ENCODE results near the gene SLC5A2.

Gene SLC5A2

GRCh38 chr16:31483081-31483480 is at the start of gene SLC5A2:
Gene SLC5A2, plus strand, starts transcription at chr16:31483123. Its CDS starts 14 bp downstream, at chr16:31483137.
- H4K20me1 ChIP-seq (ENCODE audit: control insufficient read depth, insufficient read depth, low read depth, low read length), result no peaks in the 10 kb centered on the region
- H3K36me3 ChIP-seq (ENCODE audit: control insufficient read depth, low read length), result no peaks in the 10 kb centered on the region
- peaks cover 25% of the 10 kb centered on the region for H3K27me3 ChIP-seq (ENCODE audit: control insufficient read depth, low read length)
- no peaks in the 10 kb centered on the region for H3K79me2 ChIP-seq (ENCODE audit: control insufficient read depth, low read length)
- no peak for TF ChIP-seq EZH2phosphoT487 (IDR thresholded peaks at IDR 0.05; ENCODE audit: borderline replicate concordance, low read length)
- TF ChIP-seq, protein P1, sequence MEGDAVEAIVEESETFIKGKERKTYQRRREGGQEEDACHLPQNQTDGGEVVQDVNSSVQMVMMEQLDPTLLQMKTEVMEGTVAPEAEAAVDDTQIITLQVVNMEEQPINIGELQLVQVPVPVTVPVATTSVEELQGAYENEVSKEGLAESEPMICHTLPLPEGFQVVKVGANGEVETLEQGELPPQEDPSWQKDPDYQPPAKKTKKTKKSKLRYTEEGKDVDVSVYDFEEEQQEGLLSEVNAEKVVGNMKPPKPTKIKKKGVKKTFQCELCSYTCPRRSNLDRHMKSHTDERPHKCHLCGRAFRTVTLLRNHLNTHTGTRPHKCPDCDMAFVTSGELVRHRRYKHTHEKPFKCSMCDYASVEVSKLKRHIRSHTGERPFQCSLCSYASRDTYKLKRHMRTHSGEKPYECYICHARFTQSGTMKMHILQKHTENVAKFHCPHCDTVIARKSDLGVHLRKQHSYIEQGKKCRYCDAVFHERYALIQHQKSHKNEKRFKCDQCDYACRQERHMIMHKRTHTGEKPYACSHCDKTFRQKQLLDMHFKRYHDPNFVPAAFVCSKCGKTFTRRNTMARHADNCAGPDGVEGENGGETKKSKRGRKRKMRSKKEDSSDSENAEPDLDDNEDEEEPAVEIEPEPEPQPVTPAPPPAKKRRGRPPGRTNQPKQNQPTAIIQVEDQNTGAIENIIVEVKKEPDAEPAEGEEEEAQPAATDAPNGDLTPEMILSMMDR (IDR thresholded peaks at IDR 0.05; ENCODE audit: low read depth, low read length, poor library complexity, severe bottlenecking), result no peak
- no peak within 1 kb of the TSS for H3K4me3 ChIP-seq (ENCODE audit: low read length)
- peaks cover 7% of the 10 kb centered on the region for H3K4me1 ChIP-seq (ENCODE audit: control insufficient read depth, low read length)
- no peak within 1 kb of the TSS for H3K4me2 ChIP-seq (ENCODE audit: low read length)
- H3K9me2 ChIP-seq (replicated peaks; ENCODE audit: control insufficient read depth, low read length), result no peaks in the 10 kb centered on the region
- no peaks in the 10 kb centered on the region for H3K9me3 ChIP-seq (ENCODE audit: control insufficient read depth, insufficient read depth, low read length)
- H3F3A ChIP-seq (ENCODE audit: control insufficient read depth, insufficient read depth), result no peaks in the 10 kb centered on the region
- no peak within 1 kb of the TSS for H3K27ac ChIP-seq (ENCODE audit: low read depth, low read length)

DNA sequence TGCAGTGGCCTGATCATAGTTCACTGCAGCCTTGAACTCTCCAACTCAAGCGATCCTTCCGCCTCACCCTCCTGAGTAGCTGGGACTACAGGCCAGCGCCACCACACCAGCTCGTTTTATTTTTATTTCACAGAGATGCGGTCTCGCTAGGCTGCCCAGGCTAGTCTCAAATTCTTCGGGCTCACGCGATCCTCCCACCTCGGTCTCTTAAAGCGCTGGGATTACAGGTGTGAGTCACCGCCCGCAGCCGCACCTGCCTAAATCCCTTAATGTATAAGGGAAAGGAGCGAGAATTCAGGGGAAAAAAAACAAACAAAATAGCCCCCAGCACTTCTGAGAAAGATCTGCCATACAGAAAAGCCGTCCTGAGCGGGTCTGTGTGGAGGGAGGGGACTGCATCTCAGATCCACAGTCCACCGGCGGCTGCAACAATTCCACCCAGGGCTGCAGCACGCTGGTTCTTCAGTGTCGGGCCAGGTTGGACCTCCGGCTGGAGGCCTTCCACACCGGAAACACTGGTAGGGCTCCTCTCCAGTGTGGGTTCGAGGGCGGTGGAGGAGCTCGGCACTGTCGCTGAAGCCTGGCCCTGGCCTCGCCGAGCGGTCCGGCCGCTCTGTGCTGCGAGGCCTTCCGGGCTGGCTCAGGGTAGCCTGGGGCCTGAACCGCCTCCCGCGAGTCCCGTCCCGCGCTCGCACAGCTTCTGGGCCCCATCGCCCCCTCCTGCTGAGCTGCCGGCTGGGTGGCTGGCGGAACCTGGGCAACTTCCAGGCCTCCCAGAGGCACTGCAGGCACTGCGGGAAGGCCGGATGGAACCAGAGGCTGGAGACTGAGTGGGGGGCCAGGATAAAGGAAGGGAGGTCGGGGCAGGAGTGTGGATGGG is 47.3 kb upstream of the SLC5A2 start:
- H3K9me2 ChIP-seq (replicated peaks; ENCODE audit: control insufficient read depth, low read length), result no peaks in the 10 kb centered on the region
- no peak overlapping the region for H3K4me3 ChIP-seq (ENCODE audit: low read length)
- H3K4me1 ChIP-seq (ENCODE audit: control insufficient read depth, low read length), result peaks cover 24% of the 10 kb centered on the region
- no peak for TF ChIP-seq EZH2phosphoT487 (IDR thresholded peaks at IDR 0.05; ENCODE audit: borderline replicate concordance, low read length)
- TF ChIP-seq, protein P1 (IDR thresholded peaks at IDR 0.05; ENCODE audit: low read depth, low read length, poor library complexity, severe bottlenecking), result no peak
- no peaks in the 10 kb centered on the region for H4K20me1 ChIP-seq (ENCODE audit: control insufficient read depth, insufficient read depth, low read depth, low read length)
- H3K4me2 ChIP-seq (ENCODE audit: low read length), result no peak overlapping the region
- no peak overlapping the region for H3K27ac ChIP-seq (ENCODE audit: low read depth, low read length)
- H3K27me3 ChIP-seq (ENCODE audit: control insufficient read depth, low read length), result no peaks in the 10 kb centered on the region
- no peaks in the 10 kb centered on the region for H3K36me3 ChIP-seq (ENCODE audit: control insufficient read depth, low read length)
- no peaks in the 10 kb centered on the region for H3F3A ChIP-seq (ENCODE audit: control insufficient read depth, insufficient read depth)
- no peaks in the 10 kb centered on the region for H3K9me3 ChIP-seq (ENCODE audit: control insufficient read depth, insufficient read depth, low read length)
- no peaks in the 10 kb centered on the region for H3K79me2 ChIP-seq (ENCODE audit: control insufficient read depth, low read length)

DNA sequence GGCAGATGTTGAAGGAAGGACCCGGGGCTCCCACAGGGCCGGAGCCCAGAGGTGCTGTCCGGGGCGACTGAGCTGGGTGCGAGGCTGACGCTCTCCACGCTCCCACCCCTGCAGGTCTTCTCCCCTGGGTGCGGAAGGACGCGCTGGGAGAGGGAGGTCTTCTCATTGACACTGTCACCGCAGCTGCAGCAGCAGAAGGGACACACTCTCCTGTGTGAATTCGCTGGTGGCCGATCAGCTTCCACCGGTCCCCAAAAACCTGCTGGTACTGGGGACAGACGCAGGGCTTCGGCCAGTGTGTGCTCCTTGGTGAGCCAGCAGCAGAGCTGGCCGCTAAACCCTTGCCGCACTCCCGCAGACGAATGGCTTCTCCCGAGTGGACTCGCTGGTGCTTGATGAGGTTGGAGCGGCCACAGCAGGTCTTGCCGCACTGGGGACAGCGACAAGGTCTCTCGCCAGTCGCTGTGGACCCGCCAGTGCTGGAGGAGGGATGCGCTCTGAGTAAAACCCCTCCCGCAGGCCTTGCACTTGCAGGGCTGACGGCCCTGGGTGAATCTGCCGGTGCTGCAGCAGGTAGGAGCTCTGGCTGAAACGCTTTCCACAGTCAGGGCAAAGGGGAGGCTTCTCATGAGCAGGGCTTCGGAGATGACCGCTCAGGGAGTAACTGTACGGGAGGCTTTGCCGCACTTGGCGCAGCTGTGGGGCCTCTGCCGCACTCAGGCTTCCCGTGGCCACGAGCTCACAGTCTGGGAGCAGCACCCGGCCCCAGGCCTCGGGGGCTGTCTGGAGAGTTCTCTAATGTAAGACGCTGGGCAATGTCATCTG is 46.5 kb upstream of the SLC5A2 start:
- Histone ChIP-seq H3K79me2 (ENCODE audit: control insufficient read depth, low read length) (no peaks in the 10 kb centered on the region), H3K4me2 (ENCODE audit: low read length) (no peak overlapping the region), H4K20me1 (ENCODE audit: control insufficient read depth, insufficient read depth, low read depth, low read length) (no peaks in the 10 kb centered on the region), H3K4me3 (ENCODE audit: low read length) (no peak overlapping the region), H3K4me1 (ENCODE audit: control insufficient read depth, low read length) (peaks cover 24% of the 10 kb centered on the region), H3K9me2 (replicated peaks; ENCODE audit: control insufficient read depth, low read length) (no peaks in the 10 kb centered on the region), H3K27ac (ENCODE audit: low read depth, low read length) (no peak overlapping the region), H3K36me3 (ENCODE audit: control insufficient read depth, low read length) (no peaks in the 10 kb centered on the region), H3K27me3 (ENCODE audit: control insufficient read depth, low read length) (no peaks in the 10 kb centered on the region), H3K9me3 (ENCODE audit: control insufficient read depth, insufficient read depth, low read length) (no peaks in the 10 kb centered on the region), H3F3A (ENCODE audit: control insufficient read depth, insufficient read depth) (0 out of 2 replicates have a peak, but pooled peaks cover 2% of the 10 kb centered on the region)
- no peak for TF ChIP-seq EZH2phosphoT487 (IDR thresholded peaks at IDR 0.05; ENCODE audit: borderline replicate concordance, low read length)
- TF ChIP-seq, protein P1 (IDR thresholded peaks at IDR 0.05; ENCODE audit: low read depth, low read length, poor library complexity, severe bottlenecking), result no peak
